Lung (tissue), 12 donors: ENCODE data around the gene CR1. TPM values are rescaled to one million over a fixed set of nuclear protein-coding genes. Genes with fewer than 3 reads are reported as not detected.
"Not testable (repeated sequence)": the region's sequence is repeated elsewhere in the genome, so short reads cannot be mapped to it uniquely, and the experiment has no call there.

ENCODE experiments used
- ATAC-seq: fragments of 200-7000 bp; cut with Tn5 transposase; one replicate; pipeline ENCODE4 v1.9.1; 2020; ENCODE audit warnings: moderate number of reproducible peaks; ENCODE audit not compliant: insufficient read depth, low FRiP score
- DNase-seq, 3 donors: peaks; one replicate each; pipeline ENCODE4 v3.0.0-alpha.2; 2013 to 2017
- H3K27ac ChIP-seq, 2 donors: one replicate each; pipeline ENCODE4 v1.5.1; 2013; ENCODE audit warnings: mild to moderate bottlenecking in 2 of 2, moderate library complexity in 2 of 2, control low read depth in 1 of 2, inconsistent platforms in 1 of 2, low read depth in 1 of 2, low read length in 1 of 2
- H3K27me3 ChIP-seq, 3 donors: one replicate each; pipeline ENCODE4 v1.5.1; 2013; ENCODE audit warnings: low read length in 2 of 3; ENCODE audit not compliant: control insufficient read depth in 3 of 3, insufficient read depth in 3 of 3
- H3K36me3 ChIP-seq, 4 donors: one replicate each; pipeline ENCODE4 v1.5.1; 2013; ENCODE audit warnings: low read length in 4 of 4, mild to moderate bottlenecking in 1 of 4, moderate library complexity in 1 of 4; ENCODE audit not compliant: control insufficient read depth in 4 of 4, insufficient read depth in 4 of 4
- H3K4me1 ChIP-seq, 5 donors: one replicate each; pipeline ENCODE4 v1.5.1; 2013; ENCODE audit warnings: low read length in 5 of 5, mild to moderate bottlenecking in 2 of 5, moderate library complexity in 1 of 5; ENCODE audit not compliant: control insufficient read depth in 5 of 5, insufficient read depth in 5 of 5
- H3K4me3 ChIP-seq: one replicate; pipeline ENCODE4 v1.5.1; 2013; ENCODE audit warnings: mild to moderate bottlenecking, control low read depth, moderate library complexity
- H3K9ac ChIP-seq, 2 donors: one replicate each; pipeline ENCODE4 v1.5.1; 2013; ENCODE audit warnings: low read length in 2 of 2, control low read depth in 1 of 2; ENCODE audit not compliant: insufficient read depth in 1 of 2
- H3K9me3 ChIP-seq, 4 donors: one replicate each; pipeline ENCODE4 v1.5.1; 2013; ENCODE audit warnings: low read length in 3 of 4, mild to moderate bottlenecking in 1 of 4, moderate library complexity in 1 of 4; ENCODE audit not compliant: control insufficient read depth in 4 of 4, insufficient read depth in 3 of 4
- WGBS, 2 donors: extraction: QIAGEN DNeasy Blood & Tissue Kit; methylation state at CpG; one replicate each; pipeline ENCODE4 v1.1.7; 2013; 5-methylcytosine and 5-hydroxymethylcytosine counted together
- polyA plus RNA-seq, 2 donors: library from polyadenylated mRNA; stranded (reverse); fragments of 200-250 nt; gene quantifications; one replicate each; pipeline ENCODE4 v1.2.1, GENCODE V29; 2013
- total RNA-seq, 2 donors: library from RNA; depleted of rRNA in 1 of 2; stranded (reverse); fragments of >200 nt in 1 of 2; gene quantifications; one replicate each; pipeline ENCODE4 v1.2.1, GENCODE V29; 2014 to 2021
- TF ChIP-seq, protein P1 (sequence below): IDR thresholded peaks from 2 replicates; pipeline ENCODE4 v1.5.1; 2012; ENCODE audit warnings: mild to moderate bottlenecking; ENCODE audit errors: control extremely low read depth, extremely low read depth
- donor health status: control.
- donor health status: control.
- donor health status: Bipolar disorder and iron deficiency.
- donor health status: healthy.
- donor health status: DM: yes; HTN: yes; CAD: no.

Gene CR1
- total and polyA plus RNA-seq, 4 donors = 0.57 to 26.6 (median 16.6) TPM

DNA sequence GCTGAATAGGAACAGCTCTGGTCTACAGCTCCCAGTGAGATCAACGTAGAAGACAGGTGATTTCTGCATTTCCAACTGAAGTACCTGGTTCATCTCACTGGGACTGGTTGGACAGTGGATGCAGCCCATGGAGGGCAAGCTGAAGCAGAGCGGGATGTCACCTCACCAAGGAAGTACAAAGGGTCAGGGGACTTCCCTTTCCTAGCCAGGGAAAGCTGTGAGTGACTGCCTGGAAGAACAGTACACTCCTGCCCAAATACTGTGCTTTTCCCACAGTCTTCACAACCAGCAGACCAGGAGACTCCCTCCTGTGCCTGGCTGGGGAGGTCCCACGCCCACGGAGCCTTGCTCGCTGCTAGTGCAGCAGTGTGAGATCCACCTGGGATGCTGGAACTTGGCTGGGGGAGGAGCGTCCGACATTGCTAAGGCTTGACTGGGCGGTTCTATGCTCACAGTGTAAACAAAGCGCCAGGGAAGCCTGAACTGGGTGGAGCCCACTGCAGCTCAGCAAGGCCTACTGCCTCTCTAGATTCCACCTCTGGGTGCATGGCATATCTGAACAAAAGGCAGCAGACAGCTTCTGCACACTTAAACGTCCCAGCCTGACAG, 163.7 kb downstream of the CR1 start:
- TF ChIP-seq, protein P1, sequence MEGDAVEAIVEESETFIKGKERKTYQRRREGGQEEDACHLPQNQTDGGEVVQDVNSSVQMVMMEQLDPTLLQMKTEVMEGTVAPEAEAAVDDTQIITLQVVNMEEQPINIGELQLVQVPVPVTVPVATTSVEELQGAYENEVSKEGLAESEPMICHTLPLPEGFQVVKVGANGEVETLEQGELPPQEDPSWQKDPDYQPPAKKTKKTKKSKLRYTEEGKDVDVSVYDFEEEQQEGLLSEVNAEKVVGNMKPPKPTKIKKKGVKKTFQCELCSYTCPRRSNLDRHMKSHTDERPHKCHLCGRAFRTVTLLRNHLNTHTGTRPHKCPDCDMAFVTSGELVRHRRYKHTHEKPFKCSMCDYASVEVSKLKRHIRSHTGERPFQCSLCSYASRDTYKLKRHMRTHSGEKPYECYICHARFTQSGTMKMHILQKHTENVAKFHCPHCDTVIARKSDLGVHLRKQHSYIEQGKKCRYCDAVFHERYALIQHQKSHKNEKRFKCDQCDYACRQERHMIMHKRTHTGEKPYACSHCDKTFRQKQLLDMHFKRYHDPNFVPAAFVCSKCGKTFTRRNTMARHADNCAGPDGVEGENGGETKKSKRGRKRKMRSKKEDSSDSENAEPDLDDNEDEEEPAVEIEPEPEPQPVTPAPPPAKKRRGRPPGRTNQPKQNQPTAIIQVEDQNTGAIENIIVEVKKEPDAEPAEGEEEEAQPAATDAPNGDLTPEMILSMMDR = no peak
- Histone ChIP-seq H3K27ac (no peak overlapping the region), H3K4me1 (no peaks in the 10 kb centered on the region), H3K9ac (no peak overlapping the region), H3K27me3 (no peaks in the 10 kb centered on the region), H3K36me3 (no peaks in the 10 kb centered on the region), H3K9me3 (no peaks in the 10 kb centered on the region), H3K4me3 (no peak overlapping the region)
- 71 to 82% methylated on average over 10 of the region's 10 CpGs for WGBS, 2 donors
- no peak for DNase-seq
- no peak for ATAC-seq

- not testable (repeated sequence) for H3K4me3 ChIP-seq, H3K27me3 ChIP-seq, H3K4me1 ChIP-seq, H3K36me3 ChIP-seq, ATAC-seq, H3K27ac ChIP-seq, H3K9ac ChIP-seq, H3K9me3 ChIP-seq, DNase-seq
- WGBS, 2 donors = 75 to 83% methylated on average over 1 of the region's 2 CpGs
These were observed 165.5 kb downstream of the CR1 start for GRCh38 chr1:207661420-207661819.

- peaks cover 0 to 4% (median 0%) of the 10 kb centered on the region in 5 donors for H3K4me1 ChIP-seq
- H3K4me3 ChIP-seq = no peak overlapping the region
- H3K9me3 ChIP-seq = no peaks in the 10 kb centered on the region
- H3K27me3 ChIP-seq = peaks cover 0 to 42% (median 36%) of the 10 kb centered on the region in 3 donors
- no peak for DNase-seq
- H3K27ac ChIP-seq = no peak overlapping the region
- no peaks in the 10 kb centered on the region for H3K36me3 ChIP-seq
- WGBS, 2 donors = 88 to 97% methylated on average over 1 of the region's 1 CpG
- TF ChIP-seq, protein P1 = no peak
- no peak for ATAC-seq
- no peak overlapping the region for H3K9ac ChIP-seq
These were observed 170.4 kb downstream of the CR1 start for GRCh38 chr1:207666342-207666741.

- DNase-seq = peak in 1 of 3 donors; percentile 17
- H3K36me3 ChIP-seq = no peaks in the 10 kb centered on the region
These were observed 173.6 kb downstream of the CR1 start for GRCh38 chr1:207669528-207670009.

More at GRCh38 chr1:207669528-207670009, 173.6 kb downstream of the CR1 start:
- WGBS, 2 donors = 4 to 9% methylated on average over 43 to 44 of the region's 44 CpGs
- H3K9ac ChIP-seq = no peak overlapping the region
- no peak overlapping the region for H3K4me3 ChIP-seq
- peaks cover 0 to 4% (median 0%) of the 10 kb centered on the region in 5 donors for H3K4me1 ChIP-seq
- peaks cover 0 to 51% (median 43%) of the 10 kb centered on the region in 3 donors for H3K27me3 ChIP-seq
- H3K9me3 ChIP-seq = no peaks in the 10 kb centered on the region
- no peak overlapping the region for H3K27ac ChIP-seq
- TF ChIP-seq, protein P1 = no peak
- ATAC-seq = no peak
